GM18526 (cell line): ENCODE results near the gene ZCCHC24.

Source experiments
- POLR2A ChIP-seq: IDR thresholded peaks from 3 replicates; pipeline ENCODE4 v1.6.1; 2011; ENCODE audit not compliant: insufficient read length; ENCODE audit errors: extremely low read depth

The ZCCHC24 gene

GRCh38 chr10:79376078-79376628 is 69.3 kb downstream of the ZCCHC24 start:
- no peak for TF ChIP-seq POLR2A

- TF ChIP-seq POLR2A, result no peak
These were observed 69.9 kb downstream of the ZCCHC24 start for GRCh38 chr10:79375321-79376077.

- TF ChIP-seq POLR2A, result no peak
These were observed 70.9 kb downstream of the ZCCHC24 start for GRCh38 chr10:79374312-79375191.

GRCh38 chr10:79372871-79373270 is 72.6 kb downstream of the ZCCHC24 start:
- no peak for TF ChIP-seq POLR2A

- TF ChIP-seq POLR2A, result no peak
These were observed 77.8 kb downstream of the ZCCHC24 start for GRCh38 chr10:79367426-79368189.

- TF ChIP-seq POLR2A, result no peak
These were observed 83.6 kb downstream of the ZCCHC24 start for GRCh38 chr10:79361726-79362397.

- TF ChIP-seq POLR2A, result no peak
These were observed 84.7 kb downstream of the ZCCHC24 start for GRCh38 chr10:79360499-79361342.

GRCh38 chr10:79359816-79360498 is 85.5 kb downstream of the ZCCHC24 start:
- no peak for TF ChIP-seq POLR2A

GRCh38 chr10:79358811-79359210 is 86.6 kb downstream of the ZCCHC24 start:
- TF ChIP-seq POLR2A, result no peak

- no peak for TF ChIP-seq POLR2A
These were observed 88.2 kb downstream of the ZCCHC24 start for GRCh38 chr10:79357180-79357579.

GRCh38 chr10:79356104-79356503 is 89.3 kb downstream of the ZCCHC24 start:
- no peak for TF ChIP-seq POLR2A

GRCh38 chr10:79355420-79356017 is 89.9 kb downstream of the ZCCHC24 start:
- no peak for TF ChIP-seq POLR2A

- TF ChIP-seq POLR2A, result no peak
These were observed 90.8 kb downstream of the ZCCHC24 start for GRCh38 chr10:79354615-79355014.

- no peak for TF ChIP-seq POLR2A
These were observed 91.3 kb downstream of the ZCCHC24 start for GRCh38 chr10:79354141-79354540.
